ENCODE measurements around the gene CBLB.

GRCh38 chr3:105863608-105864007 lies 5.2 kb downstream of the CBLB start:
- TF ChIP-seq CTCF (IDR thresholded peaks at IDR 0.05) (no peak), POLR2A (IDR thresholded peaks at IDR 0.05) (no peak)

All from adrenal gland (tissue), 5 donors.